Measurements from ENCODE around the gene FUT9.

Gene FUT9

DNA sequence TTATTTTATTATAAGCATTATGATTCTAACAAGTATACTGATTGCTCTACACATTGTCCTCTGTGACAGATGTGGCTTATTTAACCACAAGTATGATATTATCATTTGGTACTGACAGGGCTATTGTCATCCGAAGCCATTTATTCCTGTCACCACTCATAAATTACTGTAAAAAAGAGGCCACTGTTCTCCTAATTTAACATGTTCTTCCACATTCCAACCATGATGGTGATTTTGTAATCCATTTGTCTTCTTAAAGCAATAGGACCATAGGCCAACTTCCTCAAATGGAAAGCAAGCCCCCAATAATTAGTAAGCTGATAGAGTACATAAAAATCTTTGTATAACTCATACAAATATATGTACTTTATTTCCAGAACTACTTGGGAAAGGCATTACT, 50.6 kb downstream of the FUT9 start:
- no peak for DNase-seq (ENCODE audit: low read depth in 2 of 3, low spot score in 2 of 3)

DNA sequence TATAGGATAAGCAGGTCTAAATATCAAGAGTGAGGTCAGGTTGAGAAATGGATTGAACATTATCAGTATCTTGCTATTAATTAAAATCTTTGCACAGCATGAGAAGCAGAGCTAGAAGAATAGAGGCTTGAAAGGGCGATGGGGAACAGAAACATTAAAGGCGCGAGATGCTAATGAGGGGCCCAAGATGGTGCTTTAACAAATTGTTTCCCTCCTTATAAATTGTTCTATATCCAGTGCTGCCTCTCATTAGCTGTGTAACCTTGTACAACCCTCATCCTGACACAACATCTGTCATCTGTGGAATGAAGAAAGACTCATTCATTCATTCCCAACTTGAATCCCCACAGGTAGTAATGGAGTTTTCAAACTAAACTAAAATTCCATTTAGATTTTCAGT, 57.8 kb downstream of the FUT9 start:
- DNase-seq (ENCODE audit: low read depth in 2 of 3, low spot score in 2 of 3), result no peak

GRCh38 chr6:96074006-96074405, 58.2 kb downstream of the FUT9 start:
- DNase-seq (ENCODE audit: low read depth in 2 of 3, low spot score in 2 of 3), result no peak

DNA sequence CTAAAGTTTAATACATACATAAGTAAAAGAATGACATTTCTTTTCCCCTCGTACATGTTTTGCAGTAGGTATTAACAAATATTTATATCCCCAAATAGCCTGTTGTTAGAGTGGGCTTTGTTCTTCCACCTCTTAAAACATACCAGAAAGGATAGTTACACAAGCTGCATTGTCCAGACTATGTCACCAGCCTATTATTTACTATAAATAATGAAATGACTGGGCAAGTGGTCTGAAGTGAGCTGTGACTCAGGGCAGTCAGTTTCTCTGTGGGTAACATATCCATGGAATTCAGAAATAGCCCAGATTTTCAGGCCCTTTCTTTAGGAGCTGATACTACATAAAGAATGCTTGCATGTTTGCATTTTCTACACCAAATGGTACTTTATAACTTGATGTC, 60.1 kb downstream of the FUT9 start:
- DNase-seq (ENCODE audit: low read depth in 2 of 3, low spot score in 2 of 3), result no peak

DNA sequence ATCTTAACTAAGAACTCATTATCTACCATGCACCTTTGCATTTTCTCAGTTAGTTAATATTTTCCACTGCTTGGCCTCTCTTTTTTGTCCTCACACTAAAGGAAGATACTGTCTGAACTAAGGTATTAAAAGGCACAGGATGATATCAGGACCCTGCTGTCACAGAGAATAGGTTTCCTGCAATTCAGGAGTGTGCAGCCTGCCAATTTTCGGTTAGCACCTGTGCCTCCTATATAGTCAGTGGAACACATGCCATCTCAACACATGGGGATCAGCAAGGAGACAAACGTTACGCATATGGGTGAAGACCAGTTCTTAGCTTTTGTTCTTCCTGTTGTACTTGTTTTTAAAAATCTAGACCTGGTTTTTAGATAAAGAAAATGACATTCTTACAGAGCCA, 71.0 kb downstream of the FUT9 start:
- no peak for DNase-seq (ENCODE audit: low read depth in 2 of 3, low spot score in 2 of 3)

DNA sequence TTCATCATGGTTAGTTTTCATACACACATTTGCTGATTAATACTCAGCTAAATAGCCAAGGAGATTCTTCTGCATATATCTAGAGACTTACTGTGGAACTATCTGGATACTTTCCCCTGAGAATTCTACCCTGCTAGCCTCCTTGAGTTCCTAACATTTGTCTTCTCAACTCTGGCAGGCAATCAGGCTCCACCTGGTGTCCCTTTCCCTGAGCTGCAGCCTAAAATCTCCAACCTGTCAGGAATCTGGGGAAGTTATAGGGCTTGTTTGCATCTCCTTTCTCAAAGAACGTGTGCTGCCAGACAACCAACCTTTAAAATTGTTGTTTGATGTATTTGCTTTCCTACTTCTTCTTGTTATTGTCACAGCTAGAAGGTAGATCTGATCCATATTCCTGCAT, 73.4 kb downstream of the FUT9 start:
- DNase-seq (ENCODE audit: low read depth in 2 of 3, low spot score in 2 of 3), result no peak

DNA sequence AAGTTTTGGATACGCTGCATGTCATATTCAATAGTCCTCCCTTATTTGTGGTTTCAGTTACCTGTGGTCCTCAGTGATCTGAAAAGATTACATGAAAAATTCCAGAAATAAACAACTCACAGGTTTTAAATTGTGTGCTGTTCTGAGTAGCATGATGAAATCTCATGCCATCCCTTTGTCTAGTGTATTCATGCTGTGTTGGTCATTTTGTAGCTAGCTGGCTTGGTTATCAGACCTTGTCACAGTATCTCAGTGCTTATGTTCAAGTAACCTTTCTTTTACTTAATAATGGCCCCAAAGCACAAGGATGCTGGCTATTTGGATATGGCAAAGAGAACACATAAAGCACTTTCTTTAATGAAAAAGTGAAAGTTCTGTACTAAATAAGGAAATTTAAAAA, 78.3 kb downstream of the FUT9 start:
- no peak for DNase-seq (ENCODE audit: low read depth in 2 of 3, low spot score in 2 of 3)

GRCh38 chr6:96099069-96099468, 83.3 kb downstream of the FUT9 start:
- no peak for DNase-seq (ENCODE audit: low read depth in 2 of 3, low spot score in 2 of 3)

GRCh38 chr6:96101564-96101963, 85.8 kb downstream of the FUT9 start:
- no peak for DNase-seq (ENCODE audit: low read depth in 2 of 3, low spot score in 2 of 3)

GRCh38 chr6:96104910-96105309, 89.1 kb downstream of the FUT9 start:
- no peak for DNase-seq (ENCODE audit: low read depth in 2 of 3, low spot score in 2 of 3)

DNA sequence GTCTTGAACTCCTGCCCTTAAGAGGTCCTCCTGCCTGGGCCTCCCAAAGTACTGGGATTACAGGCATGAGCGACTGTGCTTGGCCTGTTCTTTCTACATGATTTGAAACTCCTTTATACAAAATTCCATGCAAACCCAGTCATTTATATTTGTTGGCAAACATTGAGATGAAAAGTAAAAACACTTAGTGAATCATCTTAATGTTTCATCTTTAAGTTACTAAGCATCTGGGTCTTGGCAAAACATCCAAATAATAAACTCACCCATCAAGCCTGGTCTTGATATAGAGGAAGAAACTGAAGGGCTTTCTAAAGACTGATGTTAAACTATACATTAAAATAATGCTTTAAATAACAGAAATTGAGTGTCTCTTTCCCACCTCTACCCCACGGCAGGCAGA, 95.1 kb downstream of the FUT9 start:
- no peak for DNase-seq (ENCODE audit: low read depth in 2 of 3, low spot score in 2 of 3)

- no peak for DNase-seq (ENCODE audit: low read depth in 2 of 3, low spot score in 2 of 3)
Measured at GRCh38 chr6:96116674-96117073, 100.9 kb downstream of the FUT9 start.

GRCh38 chr6:96124778-96125177, 109.0 kb downstream of the FUT9 start:
- DNase-seq (ENCODE audit: low read depth in 2 of 3, low spot score in 2 of 3), result no peak

DNA sequence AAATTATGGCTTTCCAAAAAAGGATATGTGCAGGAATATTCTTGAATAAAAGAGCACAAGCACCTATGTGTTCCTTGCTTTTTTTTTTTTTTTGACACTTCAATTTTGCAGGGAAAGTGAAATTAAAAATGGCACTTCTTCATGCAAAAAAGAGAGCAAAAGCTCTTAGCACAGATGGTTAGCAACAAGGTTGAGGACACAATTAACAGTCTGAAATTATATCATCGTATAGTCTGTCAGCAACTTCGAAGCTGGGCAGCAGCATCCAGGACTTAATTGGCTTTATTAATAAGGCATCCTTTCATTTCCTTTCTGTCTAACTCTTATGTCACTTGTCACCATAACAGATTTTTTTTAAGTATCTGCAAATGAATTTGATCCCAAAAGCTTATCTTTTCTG, 122.6 kb downstream of the FUT9 start:
- no peak for DNase-seq (ENCODE audit: low read depth in 2 of 3, low spot score in 2 of 3)

GRCh38 chr6:96142142-96142541, 126.4 kb downstream of the FUT9 start:
- no peak for DNase-seq (ENCODE audit: low read depth in 2 of 3, low spot score in 2 of 3)

DNA sequence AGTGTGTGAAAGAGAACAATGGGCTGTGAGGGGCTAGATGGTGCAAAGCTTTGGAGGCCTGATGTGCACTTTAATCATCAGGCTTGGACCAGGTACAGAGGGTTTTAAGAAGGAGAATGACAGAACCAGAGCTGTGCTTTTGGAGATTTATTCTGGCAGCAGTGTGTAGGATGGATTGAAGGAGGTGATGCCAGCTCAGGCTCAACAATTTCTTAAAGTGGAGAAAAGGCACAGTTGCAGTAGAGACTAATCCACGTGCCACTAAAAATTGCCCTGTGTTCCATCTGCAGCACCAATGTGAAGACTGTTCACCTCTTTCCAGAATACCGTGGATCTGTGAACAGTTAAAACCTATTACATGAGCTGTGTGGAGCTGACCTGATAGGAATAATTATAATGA, 134.7 kb downstream of the FUT9 start:
- DNase-seq (ENCODE audit: low read depth in 2 of 3, low spot score in 2 of 3), result no peak

DNA sequence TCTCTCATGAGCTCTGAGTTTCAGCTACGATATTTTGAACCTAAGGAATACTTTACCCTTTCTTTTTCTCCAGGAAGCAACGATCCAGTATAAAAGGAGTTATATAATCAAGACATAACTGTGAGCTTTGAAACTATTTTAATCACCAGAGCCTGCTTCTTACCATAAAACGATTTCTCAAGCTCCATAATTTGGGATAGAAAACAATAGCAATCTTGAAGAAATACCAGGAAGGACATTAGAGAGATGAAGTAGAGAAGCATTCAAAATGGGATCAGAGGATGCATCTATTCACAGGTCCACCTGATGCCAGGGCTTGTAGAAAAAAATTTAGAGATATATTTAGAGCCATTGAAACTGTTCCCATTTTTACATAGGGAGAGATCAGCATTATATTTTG, 135.9 kb downstream of the FUT9 start:
- no peak for DNase-seq (ENCODE audit: low read depth in 2 of 3, low spot score in 2 of 3)

DNA sequence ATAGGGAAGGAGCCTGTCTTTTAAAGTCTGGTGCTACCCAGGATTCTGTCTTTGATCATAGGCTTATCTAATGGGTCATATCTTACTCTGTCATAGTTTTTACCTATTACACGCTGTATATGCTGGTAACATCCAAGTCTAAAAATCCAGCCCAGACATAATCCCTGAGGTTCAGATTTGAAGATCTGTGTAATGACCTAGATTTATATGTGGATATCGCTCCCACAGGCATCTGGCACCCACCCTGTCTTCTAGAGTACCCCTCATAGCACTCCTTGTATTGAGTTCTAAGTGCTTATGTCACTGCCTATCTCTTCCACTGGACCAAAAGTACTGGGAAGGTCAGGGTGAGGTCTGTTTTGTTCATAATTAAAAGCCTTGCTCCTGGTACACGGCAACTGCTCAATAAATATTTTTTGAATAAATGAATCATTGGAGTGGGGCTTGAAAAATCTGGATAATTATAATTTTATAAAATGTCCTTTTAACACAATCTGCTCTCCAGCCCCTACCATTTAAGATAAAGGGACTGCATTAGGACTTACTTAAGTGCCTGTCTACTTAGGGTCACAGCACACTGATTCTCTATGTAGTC, 136.4 kb downstream of the FUT9 start:
- DNase-seq (ENCODE audit: low read depth in 2 of 3, low spot score in 2 of 3), result no peak

DNA sequence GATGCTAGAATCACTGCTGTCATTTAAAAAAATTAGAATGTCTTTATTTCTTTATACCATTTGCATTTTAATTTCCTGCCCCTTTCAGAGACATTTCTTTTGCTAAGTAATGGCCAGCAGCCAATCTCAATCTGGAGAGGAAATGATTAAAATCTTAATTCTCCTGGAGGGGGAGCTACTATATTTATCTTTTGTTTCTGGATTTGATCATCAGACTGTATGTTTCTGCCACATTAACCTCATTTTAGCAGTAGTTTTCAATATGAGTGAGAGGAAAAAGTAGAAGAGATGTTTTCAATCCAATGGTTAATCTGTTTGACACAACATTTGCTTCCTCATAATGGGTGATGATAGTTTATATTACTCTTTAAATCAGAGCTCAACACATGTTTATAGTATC, 138.0 kb downstream of the FUT9 start:
- DNase-seq (ENCODE audit: low read depth in 2 of 3, low spot score in 2 of 3), result no peak

GRCh38 chr6:96156425-96156824, 140.7 kb downstream of the FUT9 start:
- no peak for DNase-seq (ENCODE audit: low read depth in 2 of 3, low spot score in 2 of 3)

GRCh38 chr6:96157018-96157565, 141.3 kb downstream of the FUT9 start:
- DNase-seq (ENCODE audit: low read depth in 2 of 3, low spot score in 2 of 3), result no peak

DNA sequence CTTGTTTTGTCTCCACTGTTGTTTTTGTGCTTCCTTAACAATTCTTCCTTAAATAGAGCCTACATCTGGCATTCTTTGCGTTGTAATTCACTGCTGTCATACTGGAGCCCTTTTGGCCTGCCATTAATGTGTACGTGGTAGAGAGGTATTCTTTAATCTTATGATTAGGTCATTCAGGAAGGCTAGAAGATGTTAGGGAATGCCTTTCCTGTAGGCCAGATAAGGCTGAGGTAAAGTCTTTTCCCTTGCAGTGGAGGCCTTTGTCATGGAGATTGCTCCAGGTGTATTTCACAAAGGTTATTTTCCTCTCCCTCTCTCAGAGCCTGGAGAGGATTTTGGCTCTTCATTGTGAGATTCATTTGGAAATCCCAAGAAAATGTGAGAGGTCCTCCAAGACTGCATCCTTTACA, 146.9 kb downstream of the FUT9 start:
- no peak for DNase-seq (ENCODE audit: low read depth in 2 of 3, low spot score in 2 of 3)

GRCh38 chr6:96164802-96165201, 149.0 kb downstream of the FUT9 start:
- no peak for DNase-seq (ENCODE audit: low read depth in 2 of 3, low spot score in 2 of 3)

GRCh38 chr6:96171112-96171511, 155.3 kb downstream of the FUT9 start:
- DNase-seq (ENCODE audit: low read depth in 2 of 3, low spot score in 2 of 3), result no peak
